ENCODE results near the gene HCAR2.
"Not testable (repeated sequence)": the region's sequence is repeated elsewhere in the genome, so short reads cannot be mapped to it uniquely, and the experiment has no call there.

The HCAR2 gene

DNA sequence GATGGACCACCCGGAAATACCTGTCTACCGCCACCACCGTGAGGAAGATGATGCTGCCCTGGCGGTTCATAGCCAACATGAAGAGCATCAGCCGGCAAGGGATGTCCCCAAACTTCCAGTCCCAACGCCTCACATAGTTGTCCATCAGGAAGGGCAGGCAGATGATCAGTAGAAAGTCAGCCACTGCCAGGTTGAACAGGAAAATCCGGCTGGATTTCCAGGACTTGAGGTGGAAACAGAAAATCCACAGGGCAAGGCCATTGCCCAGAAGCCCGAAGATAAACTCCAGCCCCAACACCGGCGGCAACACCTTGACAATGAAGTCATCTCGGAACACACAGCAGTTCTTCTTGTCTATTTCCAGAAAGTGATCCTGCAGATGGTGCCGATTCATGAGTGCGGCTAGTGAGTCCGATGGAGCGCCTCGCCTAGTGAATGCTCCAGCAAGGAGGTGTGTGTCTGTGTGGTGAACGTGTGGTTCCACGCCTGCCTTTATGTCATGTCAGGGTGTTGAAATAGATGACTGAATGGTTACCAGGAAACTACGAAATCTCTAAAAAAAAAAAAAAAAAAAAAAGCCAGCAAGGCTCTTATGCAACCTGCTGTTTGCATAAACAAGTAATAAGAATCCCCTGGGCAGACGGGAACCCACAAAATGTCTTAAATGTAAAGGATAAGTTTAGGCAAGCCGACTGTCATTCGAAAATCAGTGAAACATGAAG is at the start of gene HCAR2:
HCAR2 (minus strand) TSS at position 468 of the 722 bp plus-strand sequence; CDS start at position 394, 74 bp downstream.
- not testable (repeated sequence) for DNase-seq (ENCODE audit: low read depth)

GRCh38 chr12:122752464-122753318 is 49.5 kb upstream of the HCAR2 start, which contains the start of gene DENR:
TSS of gene DENR (plus strand) at chr12:122752824. CDS start at chr12:122753702, 878 bp downstream.
- DNase-seq (ENCODE audit: low read depth) = peak; percentile 92

GRCh38 chr12:122750781-122751515 is 47.8 kb upstream of the HCAR2 start:
- not testable (repeated sequence) for DNase-seq (ENCODE audit: low read depth)

DNA sequence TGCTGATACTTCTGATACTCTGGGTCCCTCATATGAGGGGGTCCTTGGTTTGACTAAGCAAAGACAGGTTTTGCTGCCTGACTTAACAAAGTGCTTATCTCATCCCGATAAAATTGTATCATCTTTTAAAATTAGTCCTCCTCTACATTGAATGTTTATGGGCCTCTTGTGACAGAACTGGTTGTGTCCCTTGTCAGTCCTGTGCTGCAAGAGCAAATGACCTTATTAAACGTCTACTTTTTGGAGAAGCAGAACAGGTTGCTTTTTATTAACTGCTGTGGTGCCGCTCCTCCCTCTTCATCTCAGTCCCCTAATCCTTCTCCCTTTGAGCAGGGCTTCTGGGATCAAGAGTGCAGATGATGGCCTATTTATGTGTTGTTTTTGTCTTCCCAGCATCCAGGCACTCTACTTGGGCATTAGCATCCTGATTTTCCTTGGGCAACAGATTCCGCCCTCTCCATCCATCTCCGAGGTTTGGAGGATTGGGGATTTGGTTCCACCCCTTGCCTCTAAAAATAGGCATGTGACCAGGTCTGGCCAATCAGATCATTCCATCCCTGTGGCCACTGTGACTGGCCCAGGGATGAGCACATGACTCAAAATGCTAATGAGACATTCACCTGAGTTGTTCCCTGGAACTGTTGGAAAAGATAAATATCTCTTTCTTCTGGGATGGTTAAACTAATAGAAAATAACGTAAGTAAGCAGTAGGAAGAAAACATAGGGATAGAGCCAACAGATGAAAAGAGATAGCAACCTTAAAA is 46.6 kb upstream of the HCAR2 start:
- no peak for DNase-seq (ENCODE audit: low read depth)

- no peak for DNase-seq (ENCODE audit: low read depth)
Measured at GRCh38 chr12:122747224-122748135, 44.3 kb upstream of the HCAR2 start.

DNA sequence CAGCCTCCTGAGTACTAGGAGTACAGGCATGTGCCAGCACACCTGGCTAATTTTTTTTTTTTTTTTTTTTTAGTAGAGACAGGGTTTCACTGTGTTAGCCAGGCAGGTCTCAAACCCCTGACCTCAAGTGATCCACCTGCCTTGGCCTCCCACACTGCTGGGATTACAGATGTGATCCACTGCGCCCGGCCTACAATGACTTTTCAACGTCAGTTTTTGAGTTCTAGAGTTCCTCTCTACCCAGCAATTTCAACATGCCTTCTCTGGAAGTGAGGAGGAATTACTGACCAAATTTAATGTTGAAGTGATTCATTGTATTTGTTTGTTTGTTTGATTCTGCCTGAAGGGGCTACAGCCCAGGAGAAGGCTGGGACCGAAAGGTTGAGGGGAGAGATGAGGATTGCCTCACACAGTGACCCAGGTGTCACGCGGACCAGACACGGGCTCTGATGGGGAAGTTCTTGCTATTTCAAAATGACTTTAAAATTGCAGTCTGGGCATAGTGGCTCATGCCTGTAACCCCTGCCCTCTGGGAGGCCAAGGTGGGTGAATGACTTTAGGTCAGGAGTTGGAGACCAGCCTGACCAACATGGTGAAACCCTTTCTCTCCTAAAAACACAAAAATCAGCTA is 40.9 kb upstream of the HCAR2 start:
- DNase-seq (ENCODE audit: low read depth) = no peak

- no peak for DNase-seq (ENCODE audit: low read depth)
Measured at GRCh38 chr12:122740351-122740750, 37.2 kb upstream of the HCAR2 start.

DNA sequence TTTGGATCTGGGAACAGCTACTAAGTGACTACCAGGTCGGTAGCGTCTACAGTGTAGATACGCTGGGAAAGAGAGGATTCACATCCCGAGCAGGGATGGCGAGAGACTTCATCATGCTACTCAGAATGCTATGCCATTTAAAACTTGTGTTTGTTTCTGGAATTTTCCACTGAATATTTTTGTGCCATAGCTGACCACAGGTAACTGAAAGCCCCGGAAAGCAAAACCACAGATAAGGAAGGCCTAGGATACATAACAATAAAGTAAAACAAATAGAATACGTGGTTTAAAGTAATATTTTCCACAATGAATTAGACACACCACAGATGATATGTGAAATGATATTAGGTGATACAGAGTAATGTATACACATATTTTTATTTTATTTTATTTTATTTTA is 35.4 kb upstream of the HCAR2 start:
- no peak for DNase-seq (ENCODE audit: low read depth)

DNA sequence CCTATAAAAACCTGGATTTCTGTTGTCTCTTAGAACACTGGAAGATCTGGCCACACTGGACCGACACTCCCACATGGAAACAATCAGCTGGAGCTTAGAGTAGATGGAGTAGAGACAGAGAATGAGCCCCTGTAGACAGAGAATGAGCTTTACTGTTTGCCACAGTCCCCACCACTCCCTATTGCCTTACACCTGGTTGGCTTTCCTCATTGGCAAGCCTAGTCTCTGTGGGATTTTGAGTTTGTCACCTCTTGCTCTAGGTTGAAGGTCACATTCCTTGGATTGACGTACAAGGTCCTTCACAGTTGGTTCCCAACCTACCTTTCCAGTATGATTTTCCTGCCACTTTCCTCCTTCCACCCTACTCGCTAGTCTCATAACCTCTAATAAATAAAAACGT is 29.5 kb upstream of the HCAR2 start:
- no peak for DNase-seq (ENCODE audit: low read depth)

DNA sequence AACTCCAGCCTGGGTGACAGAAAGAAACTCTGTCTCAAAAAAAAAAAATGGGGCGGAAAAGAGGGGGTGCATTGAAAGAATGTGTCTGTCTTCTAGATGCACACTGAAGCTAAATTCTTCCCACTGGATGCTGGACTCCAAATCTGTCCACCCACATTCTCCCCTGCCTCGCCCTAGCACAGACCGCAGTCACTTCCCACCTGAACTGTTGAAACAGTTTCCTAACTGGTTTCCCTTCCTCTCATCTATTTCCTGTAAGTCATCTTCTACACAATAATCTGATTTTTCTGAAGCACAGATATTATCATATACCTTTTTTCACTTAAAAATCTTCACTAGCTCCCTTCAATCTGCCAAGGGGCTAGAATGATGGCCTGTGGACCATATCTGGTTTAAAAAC is 29.0 kb upstream of the HCAR2 start:
- no peak for DNase-seq (ENCODE audit: low read depth)

- DNase-seq (ENCODE audit: low read depth) = no peak
Measured at GRCh38 chr12:122730215-122731014, 27.3 kb upstream of the HCAR2 start, which contains the start of gene HCAR1. TSS of gene HCAR1 (minus strand) at chr12:122730844. CDS start at chr12:122730339, 505 bp downstream.

DNA sequence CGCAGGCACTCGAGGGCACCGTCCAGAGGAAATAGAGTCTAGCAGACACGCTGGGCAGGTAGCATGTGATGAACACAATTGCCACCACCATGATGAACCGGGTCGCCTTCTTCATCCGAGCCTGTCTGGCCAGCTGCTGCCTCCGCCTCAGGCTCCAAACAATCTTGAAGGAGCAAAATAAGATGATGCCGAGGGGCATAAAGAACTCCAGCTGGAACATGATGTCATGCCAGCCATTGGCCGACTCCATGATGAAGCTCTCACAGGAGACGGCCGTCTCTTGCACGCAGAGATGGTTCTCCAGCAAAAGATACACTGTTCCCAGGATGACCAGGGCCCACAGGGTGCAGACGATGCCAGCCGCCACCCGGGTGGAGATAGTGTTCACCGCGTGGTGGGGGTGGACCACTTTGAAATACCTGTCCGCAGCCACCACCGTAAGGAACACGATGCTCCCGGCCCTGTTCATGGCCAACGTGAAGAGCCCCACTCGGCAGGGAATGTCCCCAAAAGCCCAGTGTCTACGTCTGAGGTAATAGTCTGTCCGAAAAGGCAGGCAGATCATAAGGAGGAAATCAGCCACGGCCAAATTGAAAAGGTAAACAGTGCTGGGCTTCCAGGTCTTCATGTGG is 26.5 kb upstream of the HCAR2 start:
- DNase-seq (ENCODE audit: low read depth) = no peak

DNA sequence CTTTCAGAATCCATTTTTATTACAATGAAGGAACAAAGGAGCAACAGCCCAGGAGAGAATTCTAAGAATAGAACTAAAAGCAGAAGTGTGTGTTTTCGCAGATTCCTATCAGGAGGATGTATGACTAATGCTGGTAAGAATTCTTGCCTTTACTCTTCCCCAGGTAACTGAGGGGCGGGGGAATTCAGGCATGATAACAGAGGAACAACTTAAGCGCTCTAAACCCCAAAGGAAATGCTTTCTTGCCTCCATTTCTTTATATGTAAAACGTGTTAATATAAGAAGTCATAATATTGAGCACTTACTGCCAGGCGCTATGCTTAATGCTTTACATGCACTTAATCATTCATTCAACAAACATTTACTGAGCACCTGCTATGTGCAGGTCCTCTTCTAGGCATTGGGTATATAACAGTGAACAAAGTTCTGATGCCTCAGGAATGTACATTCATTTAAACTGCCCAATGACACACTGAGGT is 23.0 kb upstream of the HCAR2 start:
- DNase-seq (ENCODE audit: low read depth) = no peak

DNA sequence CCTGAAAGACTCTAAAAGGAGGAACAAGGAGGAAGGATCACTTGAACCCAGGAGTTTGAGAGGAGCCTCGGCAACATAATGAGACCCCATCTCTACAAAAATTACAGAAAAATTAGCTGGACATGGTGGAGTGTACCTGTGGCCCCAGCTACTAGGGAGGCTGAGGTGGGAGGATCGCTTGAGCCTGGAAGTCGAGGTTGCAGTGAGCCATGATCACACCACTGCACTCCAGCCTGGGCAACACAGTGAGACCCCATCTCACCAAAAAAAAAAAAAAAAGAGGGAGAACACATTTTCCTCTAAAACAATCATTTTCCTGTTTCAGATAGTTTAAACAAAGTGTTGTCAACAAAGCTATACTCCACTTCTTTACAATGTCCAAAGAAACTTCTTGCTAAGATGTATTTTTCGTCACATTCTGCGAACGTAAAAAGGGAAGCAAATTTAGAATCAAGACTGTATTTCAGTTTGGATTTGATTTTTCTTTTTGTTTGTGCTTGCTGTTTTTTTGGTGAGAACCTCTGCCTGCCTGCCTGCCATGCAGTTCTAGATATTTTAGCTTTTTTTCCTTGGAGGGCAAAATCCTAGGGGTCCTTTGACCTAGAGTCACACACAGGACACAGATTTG is 22.4 kb upstream of the HCAR2 start:
- no peak for DNase-seq (ENCODE audit: low read depth)

DNA sequence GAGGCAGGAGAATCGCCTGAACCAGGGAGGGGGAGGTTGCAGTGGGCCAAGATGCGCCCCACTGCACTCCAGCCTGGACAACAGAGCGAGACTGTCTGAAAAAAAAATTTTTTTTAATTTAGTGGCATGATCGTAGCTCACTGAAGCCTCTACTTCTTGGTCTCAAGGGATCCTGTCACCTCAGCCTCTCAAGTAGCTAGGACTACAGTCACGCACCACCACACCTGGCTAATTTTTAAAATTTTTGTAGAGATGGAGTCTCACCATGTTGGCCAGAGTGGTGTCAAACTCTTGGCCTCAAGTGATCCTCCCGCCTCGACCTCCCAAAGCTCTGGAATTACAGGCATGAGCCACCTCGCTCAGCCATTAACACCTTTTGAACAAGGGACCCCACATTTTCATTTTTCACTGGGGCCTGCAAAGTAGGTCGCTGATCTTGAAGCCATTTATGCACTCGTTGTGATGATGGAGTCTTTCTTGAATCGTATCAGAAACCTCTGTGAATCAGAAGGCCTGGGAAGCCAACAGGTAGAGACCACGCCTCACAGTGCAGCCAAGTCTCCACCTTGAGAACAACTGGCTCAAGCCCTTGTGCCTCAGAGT is 21.6 kb upstream of the HCAR2 start:
- DNase-seq (ENCODE audit: low read depth) = no peak

DNA sequence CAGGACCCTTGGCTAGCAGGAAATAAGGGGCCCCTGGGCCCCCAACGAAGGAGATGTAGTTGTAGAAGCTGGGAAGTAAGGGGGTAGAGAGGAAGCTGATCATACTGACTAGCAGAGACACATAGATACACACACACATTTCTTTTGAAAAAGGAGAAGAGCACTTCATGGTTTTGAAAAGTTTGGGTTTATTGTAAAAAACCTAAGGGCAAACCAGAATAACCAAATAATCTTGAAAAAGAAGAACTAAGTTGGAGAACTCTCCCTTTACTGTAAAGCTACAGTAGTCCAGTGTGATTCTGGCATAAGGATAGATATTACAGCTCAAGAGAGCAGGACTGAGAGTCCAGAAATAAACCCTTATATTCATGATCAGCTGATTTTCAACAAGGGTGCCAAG is 19.2 kb upstream of the HCAR2 start:
- no peak for DNase-seq (ENCODE audit: low read depth)

DNA sequence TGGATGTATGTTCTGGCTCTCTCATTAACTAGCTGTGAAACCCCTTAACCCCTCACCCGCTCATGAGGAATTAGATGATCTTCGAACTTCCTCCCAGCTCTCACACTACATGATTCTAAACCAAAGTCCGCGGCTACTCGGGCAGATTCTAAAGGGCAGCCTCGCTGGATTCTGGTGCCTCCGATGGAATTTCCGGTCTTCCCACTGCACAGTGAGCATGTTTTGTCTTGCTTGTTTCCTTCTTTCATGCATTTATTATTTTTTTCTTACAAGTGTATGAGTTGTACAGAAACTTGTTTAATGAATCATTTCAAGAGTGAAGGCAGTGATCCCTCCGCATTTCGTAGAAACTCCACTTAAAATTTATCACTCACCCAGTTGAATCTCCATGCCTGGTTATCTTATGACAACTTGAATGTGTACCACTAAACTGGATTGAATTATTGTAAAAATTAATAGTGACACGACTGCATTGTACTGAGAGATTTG is 17.9 kb upstream of the HCAR2 start:
- no peak for DNase-seq (ENCODE audit: low read depth)
